ENCODE measurements around the gene ATG4C. TPM values are rescaled to one million over a fixed set of nuclear protein-coding genes. Genes with fewer than 3 reads are reported as not detected.

The ATG4C gene
- polyA plus RNA-seq, 1 donor (not counting 4 experiments of a cell fraction or from before 2014, with no cell fraction given): 9.1 TPM

DNA sequence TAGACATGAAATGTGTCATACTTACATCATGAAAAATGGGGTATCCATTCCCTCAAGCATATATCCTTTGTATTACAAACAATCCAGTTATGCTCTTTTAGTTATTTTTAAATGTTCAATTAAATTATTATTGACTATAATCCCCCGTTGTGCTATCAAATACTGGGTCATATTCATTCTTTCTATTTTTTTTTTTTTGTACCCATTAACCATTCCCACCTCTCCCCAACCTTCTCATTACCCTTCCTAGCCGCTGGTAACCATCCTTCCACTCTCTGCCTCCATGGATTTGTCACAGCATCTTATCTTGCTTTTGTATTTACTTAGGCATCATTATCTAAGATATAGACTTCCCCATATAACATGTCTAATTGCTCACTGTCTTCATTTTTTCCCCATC, 15.8 kb downstream of the ATG4C start:
- H3K4me3 ChIP-seq (ENCODE audit: control insufficient read depth in 2 of 3, extremely low read depth in 1 of 3, insufficient read depth in 2 of 3, low read depth in 1 of 3, low read length in 3 of 3): no peak overlapping the region
- FAIRE-seq: no peak

DNA sequence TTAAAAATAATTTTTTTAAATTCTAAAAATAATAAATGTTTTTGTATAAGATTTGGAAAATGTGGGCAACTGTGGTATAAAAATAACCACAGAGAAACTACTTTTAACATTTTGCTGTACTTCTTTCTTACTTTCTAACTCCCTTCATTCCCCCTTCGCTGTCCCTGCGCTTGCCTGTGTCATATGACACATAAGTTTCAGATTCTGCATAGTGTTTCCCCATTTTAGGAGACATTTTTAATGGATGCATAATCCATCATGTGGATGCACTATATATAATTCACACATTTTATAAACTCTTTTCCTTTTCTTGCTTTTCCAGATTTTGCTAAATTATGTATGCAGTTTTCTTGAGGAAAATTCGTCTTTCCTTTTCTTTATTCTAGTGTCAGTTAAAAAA, 16.3 kb downstream of the ATG4C start:
- Histone ChIP-seq H3K9me1 (ENCODE audit: control insufficient read depth, extremely low read depth, insufficient read depth, low read length) (no peaks in the 10 kb centered on the region), H4K20me1 (ENCODE audit: control insufficient read depth, extremely low read depth, insufficient read depth, low read length) (no peaks in the 10 kb centered on the region), H3K9me3 (ENCODE audit: control insufficient read depth, low read depth, low read length) (no peaks in the 10 kb centered on the region), H3K4me1 (ENCODE audit: control insufficient read depth, extremely low read depth, insufficient read depth, low read length) (no peaks in the 10 kb centered on the region), H3K27me3 (ENCODE audit: control insufficient read depth, extremely low read depth, insufficient read depth, low read length) (no peaks in the 10 kb centered on the region), H3K79me2 (ENCODE audit: control insufficient read depth, insufficient read depth, low read length) (no peaks in the 10 kb centered on the region), H3K36me3 (ENCODE audit: control insufficient read depth in 2 of 2, extremely low read depth in 1 of 2, insufficient read depth in 2 of 2, low read length in 2 of 2) (no peaks in the 10 kb centered on the region), H2AFZ (ENCODE audit: control insufficient read depth, low read length) (no peak overlapping the region), H3K4me3 (ENCODE audit: control insufficient read depth in 2 of 3, extremely low read depth in 1 of 3, insufficient read depth in 2 of 3, low read depth in 1 of 3, low read length in 3 of 3) (no peak overlapping the region), H3K4me2 (ENCODE audit: control insufficient read depth, extremely low read depth, insufficient read depth, low read depth, low read length) (no peak overlapping the region), H3K27ac (ENCODE audit: control insufficient read depth, insufficient read depth, low read length) (no peak overlapping the region), H3K9ac (ENCODE audit: control insufficient read depth, extremely low read depth, insufficient read depth, low read length) (no peak overlapping the region)
- no peak for DNase-seq (ENCODE audit: low read depth, low spot score)
- dilution Hi-C loops (cut with MboI; ENCODE audit: extremely low pct_ligation_motif_present, low sequenced_read_pairs): no loop called here
- no peak for FAIRE-seq
- TF ChIP-seq, protein P1, sequence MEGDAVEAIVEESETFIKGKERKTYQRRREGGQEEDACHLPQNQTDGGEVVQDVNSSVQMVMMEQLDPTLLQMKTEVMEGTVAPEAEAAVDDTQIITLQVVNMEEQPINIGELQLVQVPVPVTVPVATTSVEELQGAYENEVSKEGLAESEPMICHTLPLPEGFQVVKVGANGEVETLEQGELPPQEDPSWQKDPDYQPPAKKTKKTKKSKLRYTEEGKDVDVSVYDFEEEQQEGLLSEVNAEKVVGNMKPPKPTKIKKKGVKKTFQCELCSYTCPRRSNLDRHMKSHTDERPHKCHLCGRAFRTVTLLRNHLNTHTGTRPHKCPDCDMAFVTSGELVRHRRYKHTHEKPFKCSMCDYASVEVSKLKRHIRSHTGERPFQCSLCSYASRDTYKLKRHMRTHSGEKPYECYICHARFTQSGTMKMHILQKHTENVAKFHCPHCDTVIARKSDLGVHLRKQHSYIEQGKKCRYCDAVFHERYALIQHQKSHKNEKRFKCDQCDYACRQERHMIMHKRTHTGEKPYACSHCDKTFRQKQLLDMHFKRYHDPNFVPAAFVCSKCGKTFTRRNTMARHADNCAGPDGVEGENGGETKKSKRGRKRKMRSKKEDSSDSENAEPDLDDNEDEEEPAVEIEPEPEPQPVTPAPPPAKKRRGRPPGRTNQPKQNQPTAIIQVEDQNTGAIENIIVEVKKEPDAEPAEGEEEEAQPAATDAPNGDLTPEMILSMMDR (optimal IDR thresholded peaks at IDR 0.05 in 1 of 3, IDR thresholded peaks at IDR 0.05 in 1 of 3, conservative IDR thresholded peaks at IDR 0.05 in 1 of 3; ENCODE audit: extremely low read depth in 1 of 3, insufficient read depth in 2 of 3, low read length in 3 of 3): no peak
- no peak for TF ChIP-seq EZH2 (IDR thresholded peaks at IDR 0.05; ENCODE audit: low read length)

More for the DNA sequence above, 15.8 kb downstream of the ATG4C start:
- Histone ChIP-seq H3K27me3 (ENCODE audit: control insufficient read depth, extremely low read depth, insufficient read depth, low read length) (no peaks in the 10 kb centered on the region), H3K4me1 (ENCODE audit: control insufficient read depth, extremely low read depth, insufficient read depth, low read length) (no peaks in the 10 kb centered on the region), H3K27ac (ENCODE audit: control insufficient read depth, insufficient read depth, low read length) (no peak overlapping the region), H3K36me3 (ENCODE audit: control insufficient read depth in 2 of 2, extremely low read depth in 1 of 2, insufficient read depth in 2 of 2, low read length in 2 of 2) (no peaks in the 10 kb centered on the region), H3K79me2 (ENCODE audit: control insufficient read depth, insufficient read depth, low read length) (no peaks in the 10 kb centered on the region), H3K9me3 (ENCODE audit: control insufficient read depth, low read depth, low read length) (no peaks in the 10 kb centered on the region), H3K4me2 (ENCODE audit: control insufficient read depth, extremely low read depth, insufficient read depth, low read depth, low read length) (no peak overlapping the region), H2AFZ (ENCODE audit: control insufficient read depth, low read length) (no peak overlapping the region), H3K9me1 (ENCODE audit: control insufficient read depth, extremely low read depth, insufficient read depth, low read length) (no peaks in the 10 kb centered on the region), H4K20me1 (ENCODE audit: control insufficient read depth, extremely low read depth, insufficient read depth, low read length) (no peaks in the 10 kb centered on the region), H3K9ac (ENCODE audit: control insufficient read depth, extremely low read depth, insufficient read depth, low read length) (no peak overlapping the region)
- dilution Hi-C loops (cut with MboI; ENCODE audit: extremely low pct_ligation_motif_present, low sequenced_read_pairs): no loop called here
- TF ChIP-seq, protein P1 (optimal IDR thresholded peaks at IDR 0.05 in 1 of 3, IDR thresholded peaks at IDR 0.05 in 1 of 3, conservative IDR thresholded peaks at IDR 0.05 in 1 of 3; ENCODE audit: extremely low read depth in 1 of 3, insufficient read depth in 2 of 3, low read length in 3 of 3): no peak
- TF ChIP-seq EZH2 (IDR thresholded peaks at IDR 0.05; ENCODE audit: low read length): no peak
- no peak for DNase-seq (ENCODE audit: low read depth, low spot score)

All from keratinocyte (primary cell).